CD4-positive, alpha-beta memory T cell (primary cell): Measurements from ENCODE around the gene ADD2. TPM values are rescaled to one million over a fixed set of nuclear protein-coding genes. Genes with fewer than 3 reads are reported as not detected.

Experiments used
- CTCF ChIA-PET: fragments of 350-600 bp; sonication (Branson Sonifier 250); formaldehyde crosslinking; loops from one replicate; lab custom pipeline; 2021; ENCODE audit warnings: inconsistent platforms; ENCODE audit not compliant: partially characterized antibody; lab: Charles Lee
- POLR2A ChIA-PET: fragments of 350-600 bp; sonication (Branson Sonifier 250); formaldehyde crosslinking; loops from one replicate; lab custom pipeline; 2021; ENCODE audit not compliant: partially characterized antibody; lab: Charles Lee
- DNase-seq, 5 donors: peaks; one replicate each; pipeline versions ENCODE4 v3.0.0 to v3.0.0-alpha.2; 2020 to 2022; ENCODE audit warnings: mixed read lengths in 1 of 5
- H3K27ac ChIP-seq: one replicate; pipeline ENCODE4 v1.7.0; 2013; ENCODE audit warnings: low read depth, low read length
- H3K27me3 ChIP-seq: 2 replicates; pipeline ENCODE4 v1.7.0; 2013; ENCODE audit warnings: mild to moderate bottlenecking, low read length, moderate library complexity; ENCODE audit not compliant: insufficient read depth
- H3K36me3 ChIP-seq: 2 replicates; pipeline ENCODE4 v1.7.0; 2013; ENCODE audit warnings: mild to moderate bottlenecking, low read length, moderate library complexity; ENCODE audit not compliant: insufficient read depth
- H3K4me1 ChIP-seq: 2 replicates; pipeline ENCODE4 v1.7.0; 2013; ENCODE audit warnings: mild to moderate bottlenecking, low read length, moderate library complexity; ENCODE audit not compliant: insufficient read depth
- H3K4me3 ChIP-seq, 2 donors: one replicate each; pipeline ENCODE4 v1.7.0; 2013; ENCODE audit warnings: low read length in 2 of 2, mild to moderate bottlenecking in 1 of 2
- H3K9me3 ChIP-seq, 2 donors: one replicate each; pipeline ENCODE4 v1.7.0; 2013; ENCODE audit warnings: low read length in 2 of 2, control low read depth in 1 of 2; ENCODE audit not compliant: control insufficient read depth in 1 of 2
- H3K27ac Mint-ChIP-seq, 7 donors: one replicate each; pipeline ENCODE4 v1.8.0; 2020 to 2021; ENCODE audit warnings: mixed read lengths in 7 of 7, mild to moderate bottlenecking in 6 of 7, inconsistent platforms in 3 of 7, moderate library complexity in 3 of 7
- H3K27me3 Mint-ChIP-seq, 2 donors: one replicate each; pipeline ENCODE4 v1.8.0; 2020 to 2021; ENCODE audit warnings: mixed read lengths in 2 of 2
- H3K36me3 Mint-ChIP-seq, 2 donors: one replicate each; pipeline ENCODE4 v1.8.0; 2020 to 2021; ENCODE audit warnings: mixed read lengths in 2 of 2, inconsistent platforms in 1 of 2, mild to moderate bottlenecking in 1 of 2
- H3K4me1 Mint-ChIP-seq, 4 donors: one replicate each; pipeline ENCODE4 v1.8.0; 2020 to 2021; ENCODE audit warnings: mixed read lengths in 4 of 4, mild to moderate bottlenecking in 1 of 4
- H3K4me3 Mint-ChIP-seq, 8 donors: one replicate each; pipeline ENCODE4 v1.8.0; 2020 to 2021; ENCODE audit warnings: mixed read lengths in 8 of 8, mild to moderate bottlenecking in 7 of 8, moderate library complexity in 6 of 8, inconsistent platforms in 3 of 8
- H3K9me3 Mint-ChIP-seq, 8 donors: one replicate each; pipeline ENCODE4 v1.8.0; 2020 to 2021; ENCODE audit warnings: mixed read lengths in 8 of 8, mild to moderate bottlenecking in 5 of 8, inconsistent platforms in 3 of 8, moderate library complexity in 1 of 8
- intact Hi-C: fragments of 100-400 bp; cut with micrococcal nuclease; formaldehyde crosslinking; loops from one replicate; pipeline ENCODE4 v1.15.1; 2023
- polyA plus RNA-seq, 2 donors: library from polyadenylated mRNA; unstranded; fragments of 300-500 nt; fragmentation: Illumina TruSeq; gene quantifications; one replicate each; pipeline ENCODE4 v1.2.3, GENCODE V29; 2021
- total RNA-seq, 2 experiments: library from RNA; stranded (reverse); gene quantifications; one replicate each; pipeline ENCODE4 v1.2.3, GENCODE V29; 2021

The ADD2 gene
- total and polyA plus RNA-seq, 4 experiments from 2014 or later = 0.41 to 1.1 (median 0.94) TPM; not detected in 1

DNA sequence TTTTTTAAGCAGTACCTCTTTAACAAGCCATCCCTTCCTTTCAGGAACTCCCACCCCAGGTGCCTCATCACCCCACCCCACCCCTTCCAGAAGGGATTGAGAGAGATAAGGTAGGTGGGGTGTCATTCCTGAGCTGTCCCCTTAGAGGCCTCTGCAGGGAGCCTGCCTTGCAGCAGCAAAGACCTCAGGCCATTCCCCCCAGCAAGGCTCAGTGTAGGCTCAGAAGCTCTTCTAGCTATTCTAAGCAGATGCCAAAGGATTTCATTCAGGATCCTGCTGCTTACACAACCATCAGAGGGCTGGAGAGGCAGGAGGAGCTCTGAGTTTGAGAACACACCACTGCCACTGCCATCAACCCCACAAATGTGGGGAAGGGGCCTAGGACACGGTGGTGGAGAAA lies 28.3 kb upstream of the ADD2 start:
- H3K4me3 Mint-ChIP-seq = no peak overlapping the region
- ChIA-PET CTCF (no interaction called here), POLR2A (interaction anchor here (0.9 kb wide), 1 partner anchor 138 kb away, joined by 3 read pairs; no protein-coding TSS in a partner anchor)
- DNase-seq = no peak
- H3K27ac Mint-ChIP-seq = no peak overlapping the region
- peaks cover 0 to 10% (median 4%) of the 10 kb centered on the region in 8 donors for H3K9me3 Mint-ChIP-seq
- no peak overlapping the region for H3K27ac ChIP-seq
- H3K27me3 ChIP-seq = peaks cover 9% of the 10 kb centered on the region
- H3K27me3 Mint-ChIP-seq = peaks cover 18 to 34% of the 10 kb centered on the region in 2 donors
- no peaks in the 10 kb centered on the region for H3K4me1 Mint-ChIP-seq
- intact Hi-C loops = no loop called here
- peaks cover 0 to 7% of the 10 kb centered on the region in 2 donors for H3K36me3 Mint-ChIP-seq
- H3K4me1 ChIP-seq = no peaks in the 10 kb centered on the region
- H3K36me3 ChIP-seq = no peaks in the 10 kb centered on the region
- H3K9me3 ChIP-seq = no peaks in the 10 kb centered on the region
- no peak overlapping the region for H3K4me3 ChIP-seq

DNA sequence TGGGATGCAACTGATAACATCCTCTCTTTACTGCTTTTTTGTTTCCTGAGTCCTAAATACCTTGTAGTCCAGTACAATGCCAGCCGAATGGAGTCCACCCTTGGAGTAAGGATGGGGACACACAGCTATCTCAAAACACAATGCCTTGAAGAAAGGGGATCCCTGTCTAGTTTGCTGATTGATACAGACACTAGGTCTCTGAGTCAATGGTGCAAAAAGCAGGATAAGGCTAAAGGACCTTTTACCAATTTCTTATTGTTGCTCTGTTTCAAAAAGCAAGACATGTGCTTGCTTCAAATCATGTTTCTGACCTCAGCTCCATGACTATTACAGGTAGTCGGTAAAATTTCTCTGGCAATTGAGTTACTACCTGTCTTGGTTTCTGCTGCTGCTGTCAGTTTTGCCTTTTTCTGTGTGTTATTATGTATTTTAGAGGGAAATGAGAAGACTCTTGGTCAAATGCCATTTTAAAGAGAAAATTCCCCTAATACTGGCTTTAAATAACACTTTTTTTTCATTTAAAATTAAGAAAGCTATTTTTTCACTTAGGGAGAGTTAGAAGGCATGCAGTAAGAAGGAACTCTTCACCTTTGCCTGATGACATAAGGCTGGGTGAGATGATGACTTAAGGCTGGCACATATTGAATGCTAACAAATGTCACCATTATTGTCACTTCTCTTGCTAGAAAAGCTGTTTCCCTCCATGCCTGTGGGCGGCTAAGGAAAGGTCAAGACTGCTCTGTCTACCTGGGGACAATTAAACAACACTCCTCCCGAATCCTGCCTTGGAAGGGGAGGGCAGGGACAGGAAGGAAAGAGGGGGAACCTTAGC lies 27.4 kb upstream of the ADD2 start:
- Histone ChIP-seq H3K36me3 (no peaks in the 10 kb centered on the region), H3K27ac (no peak overlapping the region), H3K4me1 (no peaks in the 10 kb centered on the region), H3K9me3 (no peaks in the 10 kb centered on the region), H3K27me3 (peaks cover 13% of the 10 kb centered on the region), H3K4me3 (no peak overlapping the region)
- Mint-ChIP-seq H3K9me3 (peaks cover 0 to 10% (median 4%) of the 10 kb centered on the region in 8 donors), H3K27me3 (peaks cover 22 to 37% of the 10 kb centered on the region in 2 donors), H3K4me1 (peaks cover 0 to 4% (median 0%) of the 10 kb centered on the region in 4 donors), H3K27ac (no peak overlapping the region), H3K4me3 (no peak overlapping the region), H3K36me3 (peaks cover 0 to 7% of the 10 kb centered on the region in 2 donors)
- POLR2A ChIA-PET = no interaction called here
- CTCF ChIA-PET = interaction anchor here (0.6 kb wide), 1 partner anchor 155 kb away, joined by 3 read pairs; no protein-coding TSS in a partner anchor
- no peak for DNase-seq
- intact Hi-C loops = no loop called here

DNA sequence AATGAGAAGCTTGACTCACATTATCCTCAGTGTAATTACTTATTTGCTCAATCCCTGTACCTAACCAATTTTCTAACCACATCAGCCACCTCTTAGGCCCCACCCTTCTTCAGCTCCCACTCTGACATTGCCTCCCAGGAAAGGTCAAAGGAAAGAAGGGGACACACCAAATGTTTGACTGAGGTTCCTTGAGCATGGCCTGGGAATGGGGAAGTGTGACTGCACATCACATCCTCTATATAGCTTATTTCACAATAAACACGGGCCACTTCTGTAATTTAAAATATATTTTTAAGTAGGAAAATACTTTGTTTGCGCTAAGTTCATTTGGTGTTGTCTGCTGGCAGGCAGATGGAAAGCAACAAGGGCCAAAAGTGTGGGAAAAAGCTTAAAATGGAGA lies 25.4 kb upstream of the ADD2 start:
- no peaks in the 10 kb centered on the region for H3K36me3 Mint-ChIP-seq
- H3K4me1 Mint-ChIP-seq = peaks cover 5 to 11% (median 6%) of the 10 kb centered on the region in 4 donors
- H3K9me3 Mint-ChIP-seq = no peaks in the 10 kb centered on the region
- DNase-seq = no peak
- Histone ChIP-seq H3K27ac (no peak overlapping the region), H3K36me3 (no peaks in the 10 kb centered on the region), H3K27me3 (peaks cover 23% of the 10 kb centered on the region), H3K9me3 (no peaks in the 10 kb centered on the region), H3K4me1 (peaks cover 7% of the 10 kb centered on the region), H3K4me3 (no peak overlapping the region)
- no peak overlapping the region for H3K4me3 Mint-ChIP-seq
- CTCF ChIA-PET = interaction anchor here (1.4 kb wide), 1 partner anchor 8 kb away, joined by 4 read pairs; no protein-coding TSS in a partner anchor
- intact Hi-C loops = no loop called here
- no peak overlapping the region for H3K27ac Mint-ChIP-seq
- H3K27me3 Mint-ChIP-seq = peaks cover 27 to 37% of the 10 kb centered on the region in 2 donors
- POLR2A ChIA-PET = no interaction called here

DNA sequence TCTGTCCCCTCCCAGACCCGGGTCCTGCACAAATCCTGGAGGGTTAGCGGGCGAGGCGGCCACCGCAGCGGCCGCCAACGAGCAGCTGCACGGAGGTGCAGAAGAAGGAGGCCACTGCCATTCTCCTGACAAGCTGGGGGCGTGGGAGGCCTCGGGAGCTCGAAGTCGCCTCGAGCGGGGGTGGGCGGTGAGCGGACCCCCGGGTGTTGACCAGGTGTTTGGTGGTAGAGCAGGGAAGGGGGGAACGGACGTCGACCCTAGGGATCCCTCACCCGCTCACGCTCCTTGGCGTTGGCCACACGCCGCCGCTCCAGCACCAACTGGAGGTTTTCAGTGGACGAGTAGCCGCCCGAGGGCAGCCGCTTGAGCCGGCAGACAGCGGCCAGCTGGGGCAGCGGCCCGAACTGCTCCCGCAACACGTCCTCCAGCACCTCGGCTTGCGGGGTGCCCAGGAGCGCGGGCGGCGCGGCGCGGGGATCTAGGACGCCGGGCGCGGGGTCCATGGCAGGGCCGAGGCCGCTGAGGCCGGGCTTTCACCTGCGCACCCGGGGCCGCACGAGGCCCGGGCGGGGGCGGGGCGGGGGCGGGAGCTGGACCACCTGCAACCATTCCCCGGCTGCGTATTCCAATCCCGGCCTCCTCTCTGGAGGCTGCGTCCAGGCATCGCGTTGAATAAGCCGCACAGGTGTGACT lies 22.3 kb upstream of the ADD2 start, which contains the start of gene FIGLA:
TSS of gene FIGLA (minus strand) at position 508 of the 693 bp plus-strand sequence. CDS start at position 503, 5 bp downstream.
- H3K27me3 ChIP-seq = peaks cover 40% of the 10 kb centered on the region
- ChIA-PET POLR2A (no interaction called here), CTCF (interaction anchor here (1.1 to 2.5 kb wide), 4 partner anchors 12 to 156 kb away, joined by 3 to 5 read pairs (median 4); no protein-coding TSS in a partner anchor)
- no peak for DNase-seq
- no peaks in the 10 kb centered on the region for H3K36me3 Mint-ChIP-seq
- H3K36me3 ChIP-seq = no peaks in the 10 kb centered on the region
- peak within 1 kb of the TSS in 2 of 7 donors; percentile 23 to 59 for H3K27ac Mint-ChIP-seq
- H3K4me3 Mint-ChIP-seq = peak within 1 kb of the TSS; percentile 41 to 89 (median 83)
- no peaks in the 10 kb centered on the region for H3K9me3 ChIP-seq
- H3K4me1 ChIP-seq = peaks cover 7% of the 10 kb centered on the region
- no peak within 1 kb of the TSS for H3K27ac ChIP-seq
- intact Hi-C loops = no loop called here
- peaks cover 43 to 54% of the 10 kb centered on the region in 2 donors for H3K27me3 Mint-ChIP-seq
- H3K4me1 Mint-ChIP-seq = peaks cover 6 to 14% (median 7%) of the 10 kb centered on the region in 4 donors
- H3K4me3 ChIP-seq = peak within 1 kb of the TSS in 1 of 2 donors; percentile 23
- H3K9me3 Mint-ChIP-seq = no peaks in the 10 kb centered on the region

DNA sequence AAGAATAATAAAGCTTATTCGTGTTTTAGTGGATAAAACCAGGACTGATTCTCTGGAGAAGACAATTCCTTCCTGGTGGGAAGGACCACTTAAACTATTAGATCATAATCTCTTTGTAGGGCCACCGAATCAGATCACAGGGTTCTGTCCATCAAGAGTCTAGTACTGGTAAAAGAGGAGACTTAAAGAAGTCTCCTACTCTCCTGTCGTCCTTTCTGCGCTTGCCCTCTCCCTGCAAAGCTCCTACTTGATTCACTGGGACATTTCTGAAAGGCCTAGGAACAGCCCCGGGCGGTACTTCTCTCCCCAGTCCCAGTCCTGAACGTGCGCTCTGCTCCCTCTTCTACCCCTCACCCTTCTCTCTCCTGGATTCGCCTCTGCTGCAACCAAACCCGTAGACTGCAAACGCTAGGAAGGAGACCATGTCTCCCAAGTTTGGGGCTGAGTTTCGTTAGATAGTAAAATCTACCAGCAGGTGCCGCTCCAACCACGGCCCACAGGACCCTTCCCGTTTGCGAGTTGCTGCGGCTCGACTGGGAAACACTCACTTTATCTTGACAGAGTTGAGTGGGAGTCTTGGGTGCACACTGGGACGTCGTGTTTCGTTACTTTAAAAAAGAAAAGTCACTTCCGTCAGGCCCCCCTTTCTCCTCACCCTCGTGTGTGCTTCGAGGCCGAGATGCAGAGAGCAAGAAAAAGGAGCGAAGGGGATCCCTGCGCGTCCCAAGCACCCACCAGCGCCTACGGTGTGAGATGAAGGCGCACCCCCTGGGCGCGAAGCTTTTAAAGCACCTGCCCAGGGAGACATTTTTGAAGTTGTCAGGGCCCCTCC lies 21.5 kb upstream of the ADD2 start:
- no peaks in the 10 kb centered on the region for H3K9me3 ChIP-seq
- peak overlapping the region in 1 of 2 donors; percentile 23 for H3K4me3 ChIP-seq
- H3K4me1 ChIP-seq = peaks cover 7% of the 10 kb centered on the region
- intact Hi-C loops = no loop called here
- ChIA-PET CTCF (interaction anchor here (0.5 to 2.5 kb wide), 5 partner anchors 11 to 1487 kb away, joined by 3 to 5 read pairs (median 4); no protein-coding TSS in a partner anchor), POLR2A (no interaction called here)
- no peak overlapping the region for H3K27ac ChIP-seq
- peak in 4 of 5 donors; percentile 30 to 43 (median 34) for DNase-seq
- no peaks in the 10 kb centered on the region for H3K36me3 Mint-ChIP-seq
- H3K27ac Mint-ChIP-seq = peak overlapping the region in 2 of 7 donors; percentile 23 to 59
- peaks cover 40% of the 10 kb centered on the region for H3K27me3 ChIP-seq
- peaks cover 6 to 17% (median 8%) of the 10 kb centered on the region in 4 donors for H3K4me1 Mint-ChIP-seq
- H3K36me3 ChIP-seq = no peaks in the 10 kb centered on the region
- H3K9me3 Mint-ChIP-seq = no peaks in the 10 kb centered on the region
- H3K4me3 Mint-ChIP-seq = peak overlapping the region; percentile 41 to 89 (median 83)
- peaks cover 41 to 54% of the 10 kb centered on the region in 2 donors for H3K27me3 Mint-ChIP-seq

DNA sequence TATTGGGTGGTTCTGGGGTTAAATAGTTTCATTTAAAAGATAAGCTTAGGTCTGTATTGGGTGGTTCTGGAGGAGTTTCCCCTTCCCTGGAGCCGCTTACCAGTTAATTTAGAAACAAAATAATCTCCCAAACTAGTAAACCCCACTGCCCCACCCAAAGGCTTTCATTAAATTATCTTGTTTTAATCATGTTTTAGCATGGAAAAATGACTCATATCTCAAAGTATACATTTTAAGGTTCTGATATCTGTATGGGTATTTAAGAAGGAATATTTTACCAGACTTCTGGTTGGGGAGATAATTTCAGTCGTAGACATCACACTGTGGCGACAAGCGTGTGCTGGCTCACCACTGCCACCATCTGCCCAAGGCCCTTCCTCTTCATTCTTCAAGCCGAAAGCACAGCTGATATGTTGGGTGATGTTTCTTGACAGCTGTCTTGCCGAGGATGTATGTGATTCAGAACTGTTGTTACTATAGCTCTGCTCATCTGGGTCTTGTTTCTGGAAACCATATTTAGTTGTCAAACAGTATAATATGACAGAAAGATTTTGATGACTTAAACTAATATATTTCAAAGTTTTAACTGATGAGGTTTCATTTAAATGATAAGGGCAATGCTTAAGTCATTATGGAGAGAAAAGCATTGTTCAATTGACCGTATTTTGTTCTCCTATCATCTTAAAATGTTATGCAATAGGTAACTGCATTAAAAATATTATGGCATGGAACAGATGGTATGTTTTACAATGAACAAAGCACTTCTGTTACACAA lies 17.3 kb upstream of the ADD2 start:
- no peaks in the 10 kb centered on the region for H3K36me3 Mint-ChIP-seq
- CTCF ChIA-PET = interaction anchor here (0.7 to 3.3 kb wide), 6 partner anchors 8 to 481 kb away, joined by 3 to 10 read pairs (median 5); partner anchors contain the start of gene ADD2
- peak in 2 of 5 donors; percentile 11 to 17 for DNase-seq
- no peaks in the 10 kb centered on the region for H3K36me3 ChIP-seq
- no peak overlapping the region for H3K27ac Mint-ChIP-seq
- H3K4me1 ChIP-seq = peaks cover 7% of the 10 kb centered on the region
- no peaks in the 10 kb centered on the region for H3K9me3 Mint-ChIP-seq
- no peak overlapping the region for H3K4me3 ChIP-seq
- H3K27ac ChIP-seq = no peak overlapping the region
- peaks cover 6 to 13% (median 8%) of the 10 kb centered on the region in 4 donors for H3K4me1 Mint-ChIP-seq
- peaks cover 26% of the 10 kb centered on the region for H3K27me3 ChIP-seq
- peaks cover 26 to 37% of the 10 kb centered on the region in 2 donors for H3K27me3 Mint-ChIP-seq
- no peak overlapping the region for H3K4me3 Mint-ChIP-seq
- intact Hi-C loops = loop anchor here (2.0 kb wide), 1 partner anchor 481 kb away; no protein-coding TSS in a partner anchor
- POLR2A ChIA-PET = no interaction called here
- no peaks in the 10 kb centered on the region for H3K9me3 ChIP-seq
